GM12892 (cell line): ENCODE data around the gene PML.

Experiments
- POLR2A ChIP-seq: IDR thresholded peaks from 2 replicates; pipeline ENCODE4 v1.6.1; 2011; ENCODE audit warnings: low read depth, low read length, control low read depth
- POLR2AphosphoS5 ChIP-seq: IDR thresholded peaks from 2 replicates; pipeline ENCODE4 v1.6.1; 2011; ENCODE audit warnings: low read depth, low read length, control low read depth

- TF ChIP-seq POLR2A (no peak), POLR2AphosphoS5 (no peak)
Measured at GRCh38 chr15:73948982-73949381, 45.5 kb upstream of the PML start.
